SK-N-SH (cell line): Measurements from ENCODE around the gene AHCYL1. TPM values are rescaled to one million over a fixed set of nuclear protein-coding genes. Genes with fewer than 3 reads are reported as not detected.
A peak's percentile ranks its signal among the peaks of the same experiment; 100 is the strongest.

ENCODE experiments used
- CTCF ChIA-PET: fragments of 300-600, 350-600 bp; formaldehyde crosslinking; extraction: SDS; loops from one replicate; lab custom pipeline; 2021; lab: Yijun Ruan, JAX
- POLR2A ChIA-PET: fragments of 350-600 bp; sonication (Branson Sonifier 250); formaldehyde crosslinking; extraction: SDS; loops from one replicate; lab custom pipeline; 2020; ENCODE audit warnings: antibody characterized with exemption, inconsistent platforms; lab: Yijun Ruan, JAX
- DNase-seq: peaks from one replicate; pipeline ENCODE4 v3.0.0; 2012
- H2AFZ ChIP-seq: fragments of 200-600 bp; sonication (generic); 2 replicates; pipeline ENCODE4 v1.8.1; 2016; ENCODE audit warnings: antibody characterized with exemption, mild to moderate bottlenecking, low read depth
- H3F3A ChIP-seq: fragments of 200-600 bp; sonication (generic); replicated peaks from 2 replicates; pipeline ENCODE3; 2016; ENCODE audit warnings: antibody characterized with exemption, mild to moderate bottlenecking; ENCODE audit not compliant: insufficient read depth
- H3K27ac ChIP-seq, 2 experiments: fragments of 200-500 bp in 1 of 2; fragments of 200-600 bp in 1 of 2; sonication (Bioruptor generic) in 1 of 2; sonication (generic), shearing (Covaris generic) in 1 of 2; 2 replicates each; pipeline versions ENCODE4 v1.5.1 to v1.6.1; 2014 to 2016; ENCODE audit warnings: low read depth in 2 of 2, inconsistent platforms in 1 of 2, low read length in 1 of 2, mild to moderate bottlenecking in 1 of 2, mixed read lengths in 1 of 2
- H3K27me3 ChIP-seq: fragments of 200-600 bp; sonication (generic), shearing (Covaris generic); 2 replicates; pipeline ENCODE4 v1.6.1; 2016; ENCODE audit warnings: mixed run types; ENCODE audit not compliant: insufficient read depth
- H3K36me3 ChIP-seq, 2 experiments: fragments of 200-500 bp in 1 of 2; fragments of 200-600 bp in 1 of 2; sonication (Bioruptor generic) in 1 of 2; sonication (generic) in 1 of 2; replicated peaks in 1 of 2; 2 replicates each; pipeline versions ENCODE3 to v1.5.1; 2014 to 2016; ENCODE audit warnings: low read length in 1 of 2, mild to moderate bottlenecking in 1 of 2; ENCODE audit not compliant: insufficient read depth in 2 of 2, control insufficient read depth in 1 of 2
- H3K4me1 ChIP-seq, 2 experiments: fragments of 200-500 bp in 1 of 2; fragments of 200-600 bp in 1 of 2; sonication (Bioruptor generic) in 1 of 2; sonication (generic), shearing (Covaris generic) in 1 of 2; 2 replicates each; pipeline versions ENCODE4 v1.5.1 to v1.6.1; 2014 to 2016; ENCODE audit warnings: low read depth in 1 of 2, low read length in 1 of 2, mixed run types in 1 of 2; ENCODE audit not compliant: insufficient read depth in 2 of 2, control insufficient read depth in 1 of 2
- H3K4me2 ChIP-seq: fragments of 200-600 bp; sonication (generic), shearing (Covaris generic); 2 replicates; pipeline ENCODE4 v1.6.1; 2017; ENCODE audit warnings: mixed run types
- H3K4me3 ChIP-seq, 2 experiments: fragments of 200-500 bp in 1 of 2; fragments of 200-600 bp in 1 of 2; sonication (Bioruptor generic) in 1 of 2; sonication (generic), shearing (Covaris generic) in 1 of 2; 2 replicates each; pipeline versions ENCODE4 v1.5.1 to v1.8.1; 2014 to 2016; ENCODE audit warnings: low read depth in 2 of 2, inconsistent platforms in 1 of 2, low read length in 1 of 2, mild to moderate bottlenecking in 1 of 2, mixed read lengths in 1 of 2, moderate library complexity in 1 of 2
- H3K79me2 ChIP-seq: fragments of 200-600 bp; sonication (generic); 2 replicates; pipeline ENCODE4 v1.8.1; 2017; ENCODE audit warnings: mild to moderate bottlenecking; ENCODE audit not compliant: insufficient read depth
- H3K9ac ChIP-seq: fragments of 200-600 bp; sonication (generic); 2 replicates; pipeline ENCODE4 v1.6.1; 2017; ENCODE audit warnings: mixed run types
- H3K9me2 ChIP-seq: fragments of 200-600 bp; sonication (generic); 2 replicates; pipeline ENCODE4 v1.6.1; 2017; ENCODE audit warnings: mixed run types
- H3K9me3 ChIP-seq: fragments of 200-600 bp; sonication (generic); 2 replicates; pipeline ENCODE4 v1.6.1; 2017; ENCODE audit warnings: mixed run types, mild to moderate bottlenecking, moderate library complexity
- H4K20me1 ChIP-seq: fragments of 200-600 bp; sonication (generic); 2 replicates; pipeline ENCODE4 v1.6.1; 2017; ENCODE audit warnings: mild to moderate bottlenecking, mixed run types; ENCODE audit not compliant: insufficient read depth
- ELF1 ChIP-seq: IDR thresholded peaks from 2 replicates; pipeline ENCODE4 v1.4.0; 2012
- FOSL2 ChIP-seq: IDR thresholded peaks from 2 replicates; pipeline ENCODE4 v1.4.0; 2012; ENCODE audit warnings: low read depth, mild to moderate bottlenecking, moderate library complexity, borderline replicate concordance
- FOXM1 ChIP-seq: IDR thresholded peaks from 2 replicates; pipeline ENCODE4 v1.4.0; 2012; ENCODE audit warnings: low read depth, mild to moderate bottlenecking
- JUND ChIP-seq: IDR thresholded peaks from 2 replicates; pipeline ENCODE4 v1.4.0; 2012
- MXI1 ChIP-seq: IDR thresholded peaks from 2 replicates; pipeline ENCODE4 v1.6.1; 2012; ENCODE audit warnings: mild to moderate bottlenecking, low read depth, low read length, improper control_type of control experiment
- POLR2AphosphoS5 ChIP-seq: IDR thresholded peaks from 2 replicates; pipeline ENCODE4 v1.6.1; 2012; ENCODE audit warnings: low read depth, low read length
- RCOR1 ChIP-seq: fragments of 150-350 bp; IDR thresholded peaks from 2 replicates; pipeline ENCODE4 v1.6.1; 2017; ENCODE audit warnings: antibody characterized with exemption, low read length
- RFX5 ChIP-seq: IDR thresholded peaks from 2 replicates; pipeline ENCODE4 v1.6.1; 2012; ENCODE audit warnings: mild to moderate bottlenecking, improper control_type of control experiment, low read length
- RXRA ChIP-seq: IDR thresholded peaks from 2 replicates; pipeline ENCODE4 v1.4.0; 2012; ENCODE audit warnings: low read depth, mild to moderate bottlenecking, borderline replicate concordance
- SIN3A ChIP-seq: IDR thresholded peaks from 2 replicates; pipeline ENCODE4 v1.6.1; 2012; ENCODE audit warnings: low read depth, mild to moderate bottlenecking, low read length, moderate library complexity, borderline replicate concordance
- SMC3 ChIP-seq: IDR thresholded peaks from 2 replicates; pipeline ENCODE4 v1.6.1; 2012; ENCODE audit warnings: low read depth, low read length, improper control_type of control experiment
- TCF12 ChIP-seq: IDR thresholded peaks from 2 replicates; pipeline ENCODE4 v1.4.0; 2012
- USF1 ChIP-seq: IDR thresholded peaks from 2 replicates; pipeline ENCODE4 v1.4.0; 2012; ENCODE audit warnings: low read depth, borderline replicate concordance
- YY1 ChIP-seq: IDR thresholded peaks from 2 replicates; pipeline ENCODE4 v1.4.0; 2012; ENCODE audit warnings: low read depth, mild to moderate bottlenecking
- WGBS: methylation state at CpG from one replicate; pipeline ENCODE4 v1.1.6; 2017; ENCODE audit warnings: low lambda C conversion rate; 5-methylcytosine and 5-hydroxymethylcytosine counted together
- polyA plus RNA-seq, 3 experiments: library from polyadenylated mRNA; depleted of rRNA; stranded (reverse); fragments of >200 nt; gene quantifications; 2 replicates each; pipeline ENCODE4 v1.2.3, GENCODE V29; 2012
- TF ChIP-seq, protein P1 (sequence below): IDR thresholded peaks from 2 replicates; pipeline ENCODE4 v1.4.0; 2012; ENCODE audit warnings: low read depth, borderline replicate concordance
- TF ChIP-seq, protein P2 (sequence below): fragments of 150-350 bp; IDR thresholded peaks from 2 replicates; pipeline ENCODE4 v1.6.1; 2017; ENCODE audit warnings: antibody characterized with exemption, low read length, low read depth, borderline replicate concordance
- TF ChIP-seq, protein P3 (sequence below): IDR thresholded peaks from 2 replicates; pipeline ENCODE4; 2012

The AHCYL1 gene
- polyA plus RNA-seq, 1 of the 3 experiments (the other 2 are of a cell fraction) = 39.7 TPM

DNA sequence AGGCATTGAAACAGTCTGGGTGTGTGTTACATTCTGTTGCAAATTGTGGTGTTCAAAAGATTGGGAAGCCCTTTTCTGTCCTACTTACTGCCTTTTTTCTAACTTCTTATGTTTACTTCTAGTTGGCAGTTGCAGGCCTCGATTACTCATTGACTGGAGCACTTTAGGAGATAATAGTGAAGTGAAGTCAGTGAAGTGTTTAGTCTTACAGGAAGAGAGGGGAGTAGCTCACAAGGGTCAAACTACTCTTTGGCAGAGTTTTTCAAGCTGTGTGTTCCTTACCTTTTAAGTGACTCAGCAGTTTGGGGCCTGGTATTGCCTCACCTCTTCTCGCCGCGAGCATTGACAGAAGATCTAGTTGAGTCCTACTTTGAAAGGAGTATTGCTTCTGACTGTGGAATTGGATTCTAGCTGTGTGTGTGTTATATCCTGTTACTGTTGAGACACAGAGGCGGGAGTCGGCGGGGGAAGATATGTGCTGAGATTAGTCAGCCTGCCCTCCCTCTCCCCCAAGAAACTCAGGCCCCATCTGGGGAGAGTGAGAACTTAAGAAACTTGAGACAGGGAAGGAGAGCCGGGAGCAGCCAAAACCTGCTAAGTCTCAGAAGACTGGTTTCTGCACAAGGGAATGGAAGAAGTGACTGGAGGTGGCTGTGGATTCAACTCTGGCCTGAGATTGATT is 19.3 kb downstream of the AHCYL1 start (continued):
- no peak for TF ChIP-seq MXI1
- TF ChIP-seq FOXM1 = no peak
- TF ChIP-seq, protein P1, sequence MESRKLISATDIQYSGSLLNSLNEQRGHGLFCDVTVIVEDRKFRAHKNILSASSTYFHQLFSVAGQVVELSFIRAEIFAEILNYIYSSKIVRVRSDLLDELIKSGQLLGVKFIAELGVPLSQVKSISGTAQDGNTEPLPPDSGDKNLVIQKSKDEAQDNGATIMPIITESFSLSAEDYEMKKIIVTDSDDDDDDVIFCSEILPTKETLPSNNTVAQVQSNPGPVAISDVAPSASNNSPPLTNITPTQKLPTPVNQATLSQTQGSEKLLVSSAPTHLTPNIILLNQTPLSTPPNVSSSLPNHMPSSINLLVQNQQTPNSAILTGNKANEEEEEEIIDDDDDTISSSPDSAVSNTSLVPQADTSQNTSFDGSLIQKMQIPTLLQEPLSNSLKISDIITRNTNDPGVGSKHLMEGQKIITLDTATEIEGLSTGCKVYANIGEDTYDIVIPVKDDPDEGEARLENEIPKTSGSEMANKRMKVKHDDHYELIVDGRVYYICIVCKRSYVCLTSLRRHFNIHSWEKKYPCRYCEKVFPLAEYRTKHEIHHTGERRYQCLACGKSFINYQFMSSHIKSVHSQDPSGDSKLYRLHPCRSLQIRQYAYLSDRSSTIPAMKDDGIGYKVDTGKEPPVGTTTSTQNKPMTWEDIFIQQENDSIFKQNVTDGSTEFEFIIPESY = no peak
- TF ChIP-seq SIN3A = peak; percentile 49; the same call in 1 of the 2 replicates
- TF ChIP-seq RXRA = no peak
- TF ChIP-seq POLR2AphosphoS5 = no peak
- no peak for TF ChIP-seq RFX5
- TF ChIP-seq YY1 = no peak
- TF ChIP-seq USF1 = no peak

DNA sequence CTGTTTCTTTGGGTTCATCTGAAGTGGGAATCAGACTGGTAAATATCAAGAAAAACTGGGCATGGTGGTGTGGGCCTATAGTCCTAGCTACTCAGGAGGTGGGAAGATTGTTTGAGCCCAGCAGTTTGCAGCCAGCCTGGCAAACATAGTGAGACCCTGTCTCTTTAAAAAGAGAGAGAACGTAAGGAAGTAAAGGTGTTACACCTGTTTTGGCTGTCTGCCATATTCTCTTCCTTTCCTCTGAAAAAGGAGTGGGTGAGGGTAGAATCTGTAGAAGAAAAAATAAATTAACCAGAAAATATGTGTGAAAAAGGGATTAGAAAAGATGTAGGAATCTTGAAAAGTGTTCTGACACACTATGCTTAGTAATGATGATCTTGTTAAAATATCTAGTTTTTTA is 20.0 kb downstream of the AHCYL1 start:
- POLR2A ChIA-PET = no interaction called here

More for the DNA sequence above, 20.0 kb downstream of the AHCYL1 start:
- peaks cover 32% of the 10 kb centered on the region for H3F3A ChIP-seq
- CTCF ChIA-PET = interaction anchor here (0.6 to 1.0 kb wide), 3 partner anchors 7 to 472 kb away, joined by 3 to 4 read pairs (median 3); no protein-coding TSS in a partner anchor
- peaks cover 10 to 14% of the 10 kb centered on the region in 2 experiments for H3K36me3 ChIP-seq
- no peak for TF ChIP-seq FOSL2
- TF ChIP-seq RXRA = no peak
- TF ChIP-seq, protein P2, sequence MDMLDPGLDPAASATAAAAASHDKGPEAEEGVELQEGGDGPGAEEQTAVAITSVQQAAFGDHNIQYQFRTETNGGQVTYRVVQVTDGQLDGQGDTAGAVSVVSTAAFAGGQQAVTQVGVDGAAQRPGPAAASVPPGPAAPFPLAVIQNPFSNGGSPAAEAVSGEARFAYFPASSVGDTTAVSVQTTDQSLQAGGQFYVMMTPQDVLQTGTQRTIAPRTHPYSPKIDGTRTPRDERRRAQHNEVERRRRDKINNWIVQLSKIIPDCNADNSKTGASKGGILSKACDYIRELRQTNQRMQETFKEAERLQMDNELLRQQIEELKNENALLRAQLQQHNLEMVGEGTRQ = no peak
- TF ChIP-seq, protein P3, sequence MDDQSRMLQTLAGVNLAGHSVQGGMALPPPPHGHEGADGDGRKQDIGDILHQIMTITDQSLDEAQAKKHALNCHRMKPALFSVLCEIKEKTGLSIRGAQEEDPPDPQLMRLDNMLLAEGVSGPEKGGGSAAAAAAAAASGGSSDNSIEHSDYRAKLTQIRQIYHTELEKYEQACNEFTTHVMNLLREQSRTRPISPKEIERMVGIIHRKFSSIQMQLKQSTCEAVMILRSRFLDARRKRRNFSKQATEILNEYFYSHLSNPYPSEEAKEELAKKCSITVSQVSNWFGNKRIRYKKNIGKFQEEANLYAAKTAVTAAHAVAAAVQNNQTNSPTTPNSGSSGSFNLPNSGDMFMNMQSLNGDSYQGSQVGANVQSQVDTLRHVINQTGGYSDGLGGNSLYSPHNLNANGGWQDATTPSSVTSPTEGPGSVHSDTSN = no peak
- TF ChIP-seq ELF1 = no peak
- no peak for TF ChIP-seq RCOR1
- no peak for TF ChIP-seq JUND
- TF ChIP-seq SMC3 = no peak
- TF ChIP-seq TCF12 = no peak
- peaks cover 4% of the 10 kb centered on the region; the same call in 1 of the 2 replicates for H4K20me1 ChIP-seq
- no peaks in the 10 kb centered on the region for H3K9me2 ChIP-seq
- H3K4me2 ChIP-seq = peak overlapping the region; percentile 70
- no peak for DNase-seq
- H3K27me3 ChIP-seq = no peaks in the 10 kb centered on the region
- H3K79me2 ChIP-seq = peaks cover 81% of the 10 kb centered on the region
- H3K4me1 ChIP-seq = peaks cover 26 to 30% of the 10 kb centered on the region in 2 experiments; a peak in 3 of 4 replicates
- peak overlapping the region in 1 of 2 experiments; percentile 27; a peak in 2 of 4 replicates for H3K4me3 ChIP-seq
- peak overlapping the region; percentile 77 to 92 for H3K27ac ChIP-seq
- peak overlapping the region; percentile 51; the same call in 1 of the 2 replicates for H3K9ac ChIP-seq
- H3K9me3 ChIP-seq = no peaks in the 10 kb centered on the region
- 67% methylated on average over 1 of the region's 1 CpG for WGBS
- H2AFZ ChIP-seq = no peak overlapping the region
